Measurements from ENCODE around the gene GAREM2.
"Not testable (repeated sequence)": the region's sequence is repeated elsewhere in the genome, so short reads cannot be mapped to it uniquely, and the experiment has no call there.

GAREM2 gene

DNA sequence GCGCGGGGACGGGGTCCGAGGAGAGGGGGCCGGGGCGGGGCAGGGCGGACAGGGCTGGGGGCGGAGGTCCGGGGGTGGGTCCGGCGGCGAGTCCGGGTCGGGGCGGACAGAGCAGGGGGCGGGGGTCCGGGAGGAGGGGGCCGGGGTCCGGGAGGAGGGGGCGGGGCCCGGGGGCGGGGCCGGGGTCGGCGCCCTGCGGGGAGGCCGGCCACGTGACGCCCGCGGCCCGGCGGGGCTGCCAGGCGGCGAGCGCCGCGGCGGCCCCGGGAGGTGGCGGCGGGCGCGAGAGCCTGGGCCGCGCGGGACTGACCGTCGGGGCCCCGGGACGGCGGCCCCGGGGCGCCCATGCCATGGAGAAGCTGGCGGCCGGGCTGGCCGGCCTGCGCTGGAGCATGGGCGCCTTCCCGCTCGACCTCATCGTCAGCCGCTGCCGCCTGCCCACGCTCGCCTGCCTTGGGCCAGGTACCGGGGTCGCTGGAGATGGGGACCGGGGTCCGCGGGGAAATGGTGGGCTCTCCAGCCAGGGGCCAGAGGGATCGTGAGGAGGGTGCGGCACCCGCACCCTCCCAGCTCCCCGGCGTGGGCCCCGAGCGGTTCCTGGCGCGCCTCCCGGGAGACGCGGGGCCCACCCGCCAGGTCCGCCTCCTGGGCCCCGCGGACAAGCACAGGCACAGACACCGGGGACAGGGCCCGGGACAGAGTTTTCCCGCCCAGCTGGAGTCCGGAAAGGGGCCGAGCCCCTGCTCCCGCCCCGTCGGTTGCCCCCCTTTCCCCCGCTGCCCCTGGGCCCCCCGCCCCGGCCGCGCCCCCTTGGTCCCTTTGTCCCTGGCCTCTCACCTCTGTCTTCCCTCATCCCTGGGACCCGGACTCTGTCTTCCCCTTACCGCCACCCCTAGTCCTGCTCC, at the start of gene GAREM2:
Gene GAREM2 (plus strand): TSS at position 218 of the 905 bp plus-strand sequence. CDS start 133 bp downstream, at position 351.
- DNase-seq: no peak

DNA sequence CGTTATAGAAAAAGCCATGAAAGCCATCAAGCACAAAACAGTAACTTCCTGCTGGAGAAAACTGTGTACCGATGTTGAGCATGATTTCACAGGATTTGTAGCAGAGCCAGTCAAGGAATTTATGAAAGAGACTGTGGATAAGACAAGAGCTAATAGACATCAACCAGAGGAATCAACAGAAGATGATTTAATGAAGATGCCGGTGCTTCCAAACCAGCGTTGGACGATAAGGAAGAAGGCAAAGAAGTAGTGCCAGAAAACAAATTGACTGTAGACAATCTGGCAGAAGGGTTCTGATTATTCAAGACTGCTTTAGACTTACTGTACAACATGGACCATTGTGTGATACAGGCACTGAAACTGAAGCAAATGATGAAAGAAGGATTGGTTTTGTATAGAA, 49.5 kb upstream of the GAREM2 start:
- DNase-seq: no peak

DNA sequence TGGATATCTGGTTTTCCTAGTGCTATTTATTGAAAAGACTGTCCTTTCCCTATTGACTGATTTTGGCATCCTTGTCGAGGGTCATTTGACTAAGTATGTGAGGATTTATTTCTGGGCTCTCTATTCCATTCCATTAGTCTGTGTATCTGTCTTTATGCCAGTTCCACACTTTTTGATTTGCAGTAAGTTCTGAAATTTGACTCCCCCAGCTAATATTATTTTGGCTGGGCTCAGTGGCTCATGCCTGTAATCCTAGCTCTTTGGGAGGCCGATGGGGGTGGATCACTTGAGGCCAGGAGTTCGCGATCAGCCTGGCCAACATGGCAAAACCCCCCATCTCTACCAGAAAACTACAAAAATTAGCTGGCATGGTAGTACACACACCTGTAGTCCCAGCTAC, 46.8 kb upstream of the GAREM2 start:
- no peak for DNase-seq

DNA sequence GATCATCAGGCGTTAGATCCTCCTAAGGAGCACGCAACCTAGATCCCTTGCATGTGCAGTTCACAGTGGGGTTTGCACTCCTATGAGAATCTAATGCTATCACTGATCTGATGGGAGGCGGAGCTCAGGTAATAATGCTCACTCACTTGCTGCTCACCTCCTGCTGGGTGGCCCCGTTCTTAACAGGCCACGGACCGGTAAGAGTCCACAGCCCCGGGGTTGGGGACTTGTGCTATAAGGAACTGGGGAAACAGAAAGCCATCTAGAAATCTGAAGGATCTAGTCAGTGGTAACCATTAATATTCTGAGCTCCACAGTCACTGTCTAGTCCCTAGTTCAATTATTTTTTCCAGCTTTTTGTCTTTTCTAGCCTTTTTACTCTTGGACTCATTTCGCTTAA, 44.7 kb upstream of the GAREM2 start:
- DNase-seq: no peak

DNA sequence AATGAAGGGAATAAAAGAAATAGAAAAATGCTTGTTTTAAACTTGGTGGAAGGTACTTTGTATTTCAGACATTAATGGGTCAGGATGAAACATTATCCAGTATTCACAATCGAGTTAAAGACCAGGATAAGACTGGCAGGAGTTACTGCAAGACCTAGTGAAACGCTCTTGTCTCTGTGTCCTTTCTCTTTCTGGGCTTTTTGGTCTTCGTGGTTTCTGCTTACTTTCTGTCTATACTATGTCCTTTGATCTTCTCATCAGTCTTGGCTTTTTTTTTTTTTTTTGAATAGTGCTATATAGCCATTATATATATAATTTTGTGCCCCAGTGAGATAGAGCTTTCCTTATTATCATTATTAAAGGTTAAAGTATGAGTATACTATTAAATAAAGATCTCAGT, 42.1 kb upstream of the GAREM2 start:
- DNase-seq: no peak

DNA sequence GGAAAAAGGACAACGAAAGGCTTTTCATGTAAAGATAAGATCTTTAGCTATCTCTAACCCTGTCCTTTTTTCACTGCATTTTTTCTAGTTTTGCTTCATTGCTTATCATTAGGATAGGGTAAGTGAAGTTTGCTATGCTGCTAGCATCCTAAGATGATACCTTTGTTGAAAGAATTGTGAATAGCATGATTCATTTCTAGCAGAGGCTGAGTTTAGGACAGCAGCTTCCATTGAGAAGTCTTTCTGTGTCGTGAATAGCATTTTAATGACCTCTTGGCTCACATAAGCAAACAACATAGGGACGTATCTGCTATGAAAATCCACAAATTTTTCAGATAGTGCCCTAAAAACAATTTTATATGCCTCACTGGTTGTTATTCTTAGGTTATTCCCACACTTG, 36.4 kb upstream of the GAREM2 start:
- DNase-seq: no peak

DNA sequence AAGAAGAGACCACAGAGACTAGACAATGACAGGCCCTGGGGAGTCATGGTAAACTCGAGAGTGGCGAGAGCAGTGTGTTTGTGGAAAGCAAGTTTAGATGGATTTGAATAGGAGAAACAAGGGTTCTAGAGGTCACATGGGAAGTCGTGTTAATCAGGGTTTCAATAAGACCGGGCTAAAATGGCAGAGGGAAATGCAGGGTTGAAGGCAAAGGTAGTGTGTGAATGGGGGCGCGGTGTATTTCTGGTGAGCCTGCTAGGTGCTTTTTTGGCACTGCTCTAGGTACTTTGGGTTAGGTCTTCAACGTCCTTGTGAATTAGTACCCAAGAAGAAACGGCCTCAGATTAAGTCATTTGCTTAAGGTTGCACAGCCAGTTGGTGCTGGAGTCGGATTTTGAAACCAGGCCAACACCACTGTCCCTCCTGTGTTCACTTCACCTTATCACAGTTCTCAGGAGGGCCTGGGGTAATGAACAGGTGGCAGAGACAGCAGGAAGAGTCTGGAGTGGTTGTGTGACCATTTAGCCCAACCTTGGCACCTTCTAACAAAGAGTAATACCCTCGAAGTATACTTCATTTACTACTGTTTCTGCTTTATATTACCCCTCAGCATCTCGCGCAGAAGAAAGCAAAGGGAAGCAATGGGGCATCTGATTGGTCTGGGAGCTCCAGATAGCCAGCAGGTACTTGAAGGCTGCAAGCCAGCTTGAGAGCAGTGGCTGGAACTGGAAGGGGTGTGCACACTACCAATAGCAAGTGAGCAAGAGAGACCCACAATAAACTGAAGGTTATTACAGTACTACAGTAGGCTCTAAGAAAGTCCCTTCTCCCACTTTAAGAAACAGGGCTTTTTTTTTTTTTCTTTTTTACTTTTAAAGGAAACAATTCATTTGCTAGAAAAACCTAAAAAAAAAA, 33.4 kb upstream of the GAREM2 start:
- DNase-seq: no peak

DNA sequence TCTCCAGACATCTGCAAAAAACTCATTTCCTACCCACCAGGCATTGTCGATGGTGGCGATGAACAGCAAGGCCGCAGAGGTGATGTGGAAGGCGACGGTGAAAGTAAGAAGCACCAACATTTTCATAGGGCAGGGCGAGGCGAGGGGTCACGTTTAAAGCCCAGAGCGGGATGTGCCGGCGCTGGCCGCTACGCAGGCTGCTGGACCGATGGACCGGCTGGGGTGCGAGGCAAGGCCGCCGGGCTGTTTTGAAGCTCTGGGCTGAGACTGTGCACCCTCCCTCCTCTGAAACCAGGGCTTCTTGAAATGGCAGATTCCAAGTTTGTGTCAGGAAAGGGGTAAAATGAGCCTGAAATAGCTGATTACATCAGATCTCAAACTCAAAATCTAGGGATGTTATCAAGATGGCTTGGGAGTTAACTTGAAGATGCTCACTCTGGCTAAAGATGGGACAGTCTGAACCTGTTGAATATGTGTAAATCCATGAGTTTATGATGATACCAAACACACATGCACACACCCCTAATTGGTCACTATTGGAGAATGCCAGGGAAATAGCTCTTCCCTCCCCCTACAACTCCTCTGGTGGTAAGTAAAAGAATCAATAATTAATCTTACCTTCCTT, 31.6 kb upstream of the GAREM2 start:
- no peak for DNase-seq

DNA sequence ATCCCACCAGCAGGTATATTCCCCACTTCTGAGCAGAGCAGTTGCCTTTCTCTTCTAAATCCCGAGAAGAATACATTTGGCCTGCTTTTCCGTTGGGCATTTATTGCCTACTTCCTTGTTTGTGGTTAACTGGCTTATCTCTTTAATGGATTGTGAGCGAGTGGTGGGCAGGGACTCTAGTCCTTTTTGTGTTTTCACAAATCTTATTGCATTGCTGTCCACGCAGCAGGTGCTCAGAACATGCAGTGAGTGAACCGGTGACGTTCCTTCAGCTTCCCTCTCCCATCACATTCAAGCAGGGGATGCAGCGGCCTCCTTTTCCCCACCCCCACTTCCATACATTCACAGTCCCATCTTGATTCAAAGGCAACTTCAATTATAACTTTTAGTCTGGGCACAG, 28.9 kb upstream of the GAREM2 start:
- no peak for DNase-seq

DNA sequence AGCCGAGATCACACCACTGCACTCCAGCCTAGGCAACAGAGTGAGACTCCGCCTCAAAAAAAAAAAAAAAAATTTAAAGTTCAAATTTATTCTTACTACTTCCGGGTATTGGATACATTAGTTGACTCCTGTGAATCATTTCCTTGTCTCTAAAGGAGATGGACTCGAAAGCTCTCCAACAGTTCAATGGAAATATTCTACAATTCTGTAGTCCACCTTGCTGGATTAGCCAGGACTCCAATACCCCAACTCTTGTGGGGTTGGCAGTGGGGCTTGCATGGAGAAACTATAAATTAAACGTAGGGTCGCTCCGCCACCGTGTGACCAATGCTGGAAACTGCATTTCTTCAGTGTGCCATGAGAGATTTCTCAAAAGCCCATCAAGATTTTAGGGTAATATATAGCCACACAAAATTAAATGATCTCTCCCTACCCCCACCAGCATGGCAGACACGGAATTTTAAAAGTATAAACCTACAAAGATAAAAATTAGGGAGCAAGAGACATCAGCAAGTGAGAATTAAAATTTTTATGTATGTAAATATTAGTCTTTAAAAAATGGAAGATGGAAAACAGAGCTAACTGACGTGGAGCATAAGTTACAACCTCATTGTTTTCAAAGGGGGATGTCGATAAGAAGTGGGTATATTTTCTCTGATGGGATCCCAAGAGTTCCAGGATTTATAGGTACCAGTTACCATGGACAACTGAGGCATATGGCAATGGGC, 27.8 kb upstream of the GAREM2 start:
- DNase-seq: peak; percentile 39

DNA sequence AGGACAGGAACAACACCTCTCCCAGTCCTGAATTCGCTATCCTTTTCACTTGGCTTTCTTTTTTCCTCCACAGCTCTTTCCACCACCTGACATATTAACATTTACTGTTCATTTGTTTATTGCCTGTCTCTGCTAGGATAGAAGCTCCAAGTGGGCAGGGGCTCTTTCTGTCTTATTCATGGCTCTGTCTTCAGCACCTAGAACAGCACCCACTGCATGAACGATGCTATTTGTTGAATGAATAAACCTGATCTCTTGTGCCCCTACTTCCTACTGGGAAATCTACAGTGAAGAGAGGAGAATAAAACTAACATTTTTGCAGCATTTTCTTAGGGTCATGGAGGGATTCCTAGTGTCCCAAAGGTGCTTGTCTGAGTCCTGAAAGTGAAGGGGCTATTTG, 24.4 kb upstream of the GAREM2 start:
- DNase-seq: no peak

DNA sequence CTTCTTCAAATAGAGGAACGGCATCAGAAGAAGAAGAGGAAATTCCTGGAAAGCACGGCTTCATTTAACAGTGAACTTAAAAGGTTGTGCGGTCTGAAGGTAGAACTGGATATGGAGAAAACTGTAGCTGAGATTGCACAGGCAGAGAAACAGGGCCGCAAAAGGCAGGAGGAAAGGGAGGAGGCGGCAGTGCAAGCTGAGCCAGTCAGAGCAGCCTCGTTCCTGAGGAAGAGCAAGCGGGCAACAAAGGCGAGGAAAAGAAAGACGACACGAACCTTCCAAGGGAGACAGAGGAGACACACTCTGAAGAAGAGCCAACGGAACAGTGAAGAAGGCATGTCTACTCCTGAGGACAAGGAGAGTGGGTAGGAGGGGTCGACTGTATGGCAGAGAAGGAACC, 22.6 kb upstream of the GAREM2 start:
- no peak for DNase-seq

DNA sequence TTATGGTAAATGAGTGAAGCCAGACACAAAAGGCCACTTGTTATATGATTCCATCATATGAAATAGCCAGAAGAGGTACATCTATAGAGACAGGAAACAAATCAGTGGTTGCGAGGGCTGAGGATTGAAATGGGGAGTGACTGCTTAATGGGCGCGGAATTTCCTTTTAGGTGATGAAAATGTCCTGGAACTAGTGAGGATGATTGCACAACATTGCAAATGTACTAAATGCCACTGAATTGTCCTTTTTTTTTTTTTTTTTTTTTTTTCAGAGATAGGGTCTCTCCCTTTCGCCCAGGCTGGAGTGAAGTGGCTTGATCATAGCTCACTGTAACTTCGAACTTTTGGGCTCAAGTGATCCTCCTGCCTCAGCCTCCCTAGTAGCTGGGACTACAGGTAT, 15.3 kb upstream of the GAREM2 start:
- DNase-seq: no peak

DNA sequence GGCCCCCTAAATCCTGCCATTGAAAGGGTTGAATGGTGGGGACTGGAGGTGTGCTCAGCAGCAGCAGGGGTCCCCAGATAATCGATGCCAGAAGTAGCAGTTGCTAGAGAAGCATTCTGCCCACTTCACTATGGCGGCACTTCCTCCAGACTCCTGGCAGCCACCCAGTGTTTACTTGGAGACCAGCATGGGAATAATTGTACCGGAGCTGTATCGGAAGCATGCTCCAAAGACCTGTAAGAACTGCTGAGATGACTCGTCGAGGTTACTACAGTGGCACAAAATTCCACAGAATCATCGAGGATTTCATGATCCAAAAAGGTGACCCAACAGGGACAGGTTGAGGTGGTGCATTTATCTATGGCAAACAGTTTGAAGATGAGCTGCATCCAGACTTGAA, 11.0 kb upstream of the GAREM2 start:
- DNase-seq: no peak

DNA sequence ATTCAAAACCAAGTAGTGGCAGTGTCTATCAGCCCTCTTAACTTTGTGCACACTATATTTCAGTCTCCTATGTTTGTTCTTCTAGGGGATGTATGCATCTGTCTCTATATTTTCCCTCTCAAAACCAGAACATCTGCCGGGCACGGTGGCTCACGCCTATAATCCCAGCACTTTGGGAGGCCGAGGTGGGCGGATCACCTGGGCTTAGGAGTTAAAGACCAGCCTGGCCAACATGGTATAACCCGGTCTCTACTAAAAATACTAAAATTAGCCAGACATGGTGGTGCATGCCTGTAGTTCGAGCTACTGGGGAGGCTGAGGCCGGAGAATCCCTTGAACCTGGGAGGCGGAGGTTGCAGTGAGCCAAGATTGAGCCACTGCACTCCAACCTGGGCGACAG, 9.9 kb upstream of the GAREM2 start:
- no peak for DNase-seq

DNA sequence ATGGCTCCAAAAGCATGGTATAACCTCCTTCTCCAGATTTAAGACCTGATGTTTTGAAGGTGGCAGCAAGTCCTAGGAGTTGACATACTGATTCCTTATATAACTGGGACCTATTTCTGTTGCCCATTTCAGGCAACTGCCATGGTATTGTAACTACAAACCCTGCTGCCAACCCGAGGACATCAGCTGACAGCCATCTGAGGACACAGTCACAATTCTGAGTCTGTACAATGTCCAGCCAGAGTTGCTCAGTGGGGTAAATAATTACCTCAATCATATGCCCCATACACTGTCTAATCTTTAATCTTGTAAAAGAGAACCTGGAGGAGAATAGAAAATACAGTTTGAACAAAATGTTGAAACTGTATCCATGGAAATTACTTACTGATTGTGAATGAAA, 8.7 kb upstream of the GAREM2 start:
- no peak for DNase-seq

DNA sequence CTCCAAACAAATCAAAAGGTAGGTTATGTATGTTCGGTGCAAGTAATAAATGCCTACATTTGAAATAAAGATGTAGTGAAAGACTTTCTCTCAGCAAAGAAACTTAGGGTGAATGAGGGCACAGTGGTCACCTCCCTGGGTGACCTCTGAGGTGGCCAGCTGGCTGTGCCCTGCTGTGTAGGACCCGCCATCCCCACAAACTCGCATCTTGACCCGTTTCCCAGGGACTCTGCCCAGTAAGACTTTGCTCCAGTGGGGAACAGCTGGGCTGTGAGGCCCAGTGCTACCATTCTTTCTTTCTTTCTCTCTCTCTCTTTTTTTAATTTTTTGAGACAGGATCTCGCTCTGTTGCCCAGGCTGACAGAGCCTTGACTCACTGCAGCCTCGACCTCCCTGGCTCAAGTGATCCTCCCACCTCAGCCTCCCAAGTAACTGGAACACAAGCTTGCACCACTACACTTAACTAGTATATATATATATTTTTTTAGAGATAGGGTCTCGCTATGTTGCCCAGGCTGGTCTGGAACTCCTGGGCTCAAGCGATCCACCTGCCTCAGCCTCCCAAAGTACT, 8.2 kb upstream of the GAREM2 start:
- DNase-seq: no peak

DNA sequence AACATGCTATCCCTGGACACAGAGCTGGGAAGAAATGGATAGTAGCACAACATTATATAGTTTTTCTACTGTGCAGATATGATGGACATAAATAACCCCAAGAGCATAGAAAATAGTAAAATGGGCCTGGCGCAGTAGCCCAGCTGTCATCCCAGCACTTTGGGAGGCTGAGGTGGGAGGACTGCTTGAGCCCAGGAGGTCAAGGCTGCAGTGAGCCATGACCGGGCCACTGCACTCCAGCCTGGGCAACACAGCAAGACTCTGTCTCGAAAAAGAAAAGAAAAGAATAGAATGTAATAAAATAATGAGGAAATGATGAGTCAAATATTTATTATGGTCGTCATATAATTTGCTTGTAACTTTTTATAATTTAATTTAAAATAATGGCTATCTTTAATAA, 7.5 kb upstream of the GAREM2 start:
- no peak for DNase-seq

DNA sequence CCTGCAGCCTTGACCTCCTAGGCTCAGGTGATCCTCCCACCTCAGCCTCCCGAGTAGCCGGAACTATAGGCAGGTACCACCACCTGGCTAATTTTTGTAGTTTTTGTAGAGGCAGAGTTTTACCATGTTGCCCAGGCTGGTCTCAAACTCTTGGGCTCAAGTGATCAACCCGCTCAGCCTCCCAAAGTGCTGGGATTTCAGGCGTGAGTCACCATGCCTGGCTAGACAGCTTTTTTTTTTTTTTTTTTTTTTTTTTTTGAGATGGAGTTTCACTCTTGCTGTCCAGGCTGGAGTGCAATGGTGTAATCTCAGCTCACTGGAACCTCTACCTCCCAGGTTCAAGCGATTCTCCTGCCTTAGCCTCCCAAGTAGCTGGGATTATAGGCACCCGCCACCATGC, 6.3 kb upstream of the GAREM2 start:
- not testable (repeated sequence) for DNase-seq

DNA sequence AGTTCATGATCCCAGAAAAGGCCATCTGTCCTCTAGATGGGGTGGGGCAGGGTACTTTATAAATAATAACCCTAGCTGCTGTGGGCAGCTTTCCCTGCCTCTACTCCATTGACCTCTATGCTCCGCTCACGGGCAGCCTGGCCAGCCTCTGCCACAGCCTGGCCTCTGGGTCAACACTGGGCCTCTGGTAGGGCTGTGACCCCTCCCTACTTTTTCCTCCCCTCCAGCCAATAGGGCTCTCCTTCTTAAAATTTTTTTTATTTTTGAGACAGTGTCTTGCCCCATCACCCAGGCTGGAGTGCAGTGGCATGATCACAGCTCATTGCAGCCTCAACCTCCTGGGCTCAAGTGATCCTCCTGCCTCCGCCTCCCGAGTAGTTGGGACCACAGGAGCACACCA, 4.1 kb upstream of the GAREM2 start:
- DNase-seq: no peak

DNA sequence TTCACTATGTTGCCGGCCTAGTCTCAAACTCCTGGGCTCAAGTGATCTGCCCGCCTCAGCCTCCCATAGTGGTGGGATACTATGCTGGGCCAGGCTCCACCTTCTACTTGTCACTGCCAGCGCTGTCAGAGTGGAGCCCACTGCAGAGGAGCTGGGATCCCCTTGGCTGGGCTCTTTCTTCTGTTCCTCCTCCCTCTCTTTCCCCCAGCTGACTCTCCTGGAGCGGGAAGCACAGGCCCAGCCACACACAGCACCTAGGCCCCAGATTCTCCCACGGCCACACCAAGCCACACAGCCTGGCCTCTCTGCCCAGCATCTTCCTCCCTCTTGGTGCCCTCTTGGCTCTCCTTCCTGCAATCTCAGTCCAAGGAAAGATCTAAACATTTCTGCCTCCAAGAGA, 3.7 kb upstream of the GAREM2 start:
- no peak for DNase-seq

DNA sequence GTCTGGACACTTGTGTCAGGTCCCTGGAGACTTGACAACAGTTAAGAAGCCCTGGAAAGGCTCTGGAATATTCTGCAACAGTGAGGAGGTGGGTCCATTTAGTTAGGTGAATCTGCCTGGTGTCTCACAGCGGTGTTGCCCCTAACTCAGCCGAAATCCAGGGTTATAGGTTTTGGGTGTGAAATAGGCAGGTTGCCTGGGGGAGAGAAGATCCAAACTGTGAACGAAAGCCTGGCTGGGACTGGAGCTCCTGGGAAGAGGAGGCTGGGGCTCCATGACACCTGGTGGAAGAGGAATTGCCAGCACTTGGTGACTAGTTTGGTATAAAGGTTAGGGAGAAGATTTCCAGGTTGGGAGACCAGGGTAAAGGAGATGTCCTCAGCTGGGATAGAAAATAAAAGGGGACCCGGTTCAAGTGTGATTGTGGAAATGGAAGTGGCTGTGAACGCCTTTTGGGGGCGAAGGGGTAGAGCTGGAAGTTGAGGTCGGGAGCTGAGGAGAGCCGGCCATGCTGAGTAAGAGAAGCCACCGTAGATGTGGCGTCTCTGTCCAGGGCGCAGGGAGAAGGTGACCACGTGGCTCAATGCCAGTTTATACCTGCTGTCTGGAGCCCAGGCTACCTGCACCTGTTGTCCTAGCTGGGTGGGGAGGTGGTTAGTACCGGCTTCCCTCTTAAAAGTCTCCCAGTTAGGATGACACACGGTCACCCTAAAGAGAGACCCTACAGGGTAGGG, 3.0 kb upstream of the GAREM2 start:
- no peak for DNase-seq
